ENCODE data around the gene RAB27B. TPM values are rescaled to one million over a fixed set of nuclear protein-coding genes. Genes with fewer than 3 reads are reported as not detected.

RAB27B gene
- total and polyA plus RNA-seq, 2 donors (not counting 1 experiment from before 2014, with no cell fraction given), result 0.01 to 0.07 TPM

- POLR2A ChIA-PET, result no interaction called here
- WGBS (ENCODE audit: insufficient coverage), result no CpG with 5 or more reads among the region's 6 CpGs
Measured at GRCh38 chr18:54906331-54907185, 78.3 kb downstream of the RAB27B start.

More at GRCh38 chr18:54906331-54907185, 78.3 kb downstream of the RAB27B start:
- no peak for DNase-seq
- H3K9me3 ChIP-seq (ENCODE audit: control extremely low read depth in 1 of 3, control insufficient read depth in 2 of 3, insufficient read depth in 1 of 3, low read length in 2 of 3), result peaks cover 0 to 18% (median 0%) of the 10 kb centered on the region in 3 donors
- no peak overlapping the region for H3K4me3 ChIP-seq (ENCODE audit: control extremely low read depth in 1 of 5, extremely low read depth in 1 of 5, insufficient read depth in 1 of 5, low read depth in 2 of 5, low read length in 4 of 5)
- H3K27ac ChIP-seq (ENCODE audit: low read length in 2 of 2), result no peak overlapping the region
- Mint-ChIP-seq H3K9me3 (ENCODE audit: insufficient read depth) (no peaks in the 10 kb centered on the region), H3K4me3 (no peak overlapping the region), H3K4me1 (no peaks in the 10 kb centered on the region), H3K27me3 (peaks cover 9% of the 10 kb centered on the region), H3K27ac (no peak overlapping the region)
- no peaks in the 10 kb centered on the region for H3K36me3 ChIP-seq (replicated peaks in 1 of 2; ENCODE audit: control extremely low read depth in 1 of 2, control insufficient read depth in 1 of 2, extremely low read depth in 1 of 2, insufficient read depth in 2 of 2, low read length in 1 of 2)
- no peaks in the 10 kb centered on the region for H3K4me1 ChIP-seq (ENCODE audit: control insufficient read depth in 2 of 2, insufficient read depth in 2 of 2, low read length in 2 of 2)
- H2AFZ ChIP-seq (ENCODE audit: insufficient read depth, low read depth, low read length, poor library complexity, severe bottlenecking), result no peak overlapping the region
- no peak for TF ChIP-seq EZH2 (IDR thresholded peaks at IDR 0.05; ENCODE audit: borderline replicate concordance, insufficient read depth, low read depth, low read length, poor library complexity, severe bottlenecking)
- TF ChIP-seq CTCF (IDR thresholded peaks at IDR 0.05), result no peak
- intact Hi-C loops (cut with micrococcal nuclease), result no loop called here
- CTCF ChIA-PET, result no interaction called here
- no peaks in the 10 kb centered on the region for H4K20me1 ChIP-seq (ENCODE audit: control insufficient read depth, insufficient read depth, low read length, poor library complexity, severe bottlenecking)
- H3K79me2 ChIP-seq (ENCODE audit: control insufficient read depth, insufficient read depth, low read length), result no peaks in the 10 kb centered on the region
- H3K4me2 ChIP-seq (replicated peaks; ENCODE audit: low read depth, low read length, poor library complexity, severe bottlenecking), result no peak overlapping the region
- peaks cover 0 to 2% (median 0%) of the 10 kb centered on the region in 4 experiments for H3K27me3 ChIP-seq (replicated peaks in 1 of 4; ENCODE audit: control extremely low read depth in 1 of 4, control insufficient read depth in 3 of 4, insufficient read depth in 4 of 4, low read length in 3 of 4)
- no peak overlapping the region for H3K9ac ChIP-seq (ENCODE audit: low read length)
- no peak for ATAC-seq (ENCODE audit: low read depth)
